HL-60 (cell line): Measurements from ENCODE around the gene FH.

ENCODE experiments used
- CTCF ChIP-seq: IDR thresholded peaks from one replicate; pipeline ENCODE4 v1.5.1; 2011; ENCODE audit warnings: low read length, control low read depth, inconsistent platforms; ENCODE audit not compliant: insufficient read depth
- GABPA ChIP-seq: IDR thresholded peaks from 2 replicates; pipeline ENCODE4 v1.6.1; 2012; ENCODE audit warnings: low read depth
- REST ChIP-seq: IDR thresholded peaks from 2 replicates; pipeline ENCODE4 v1.6.1; 2012; ENCODE audit warnings: low read depth; ENCODE audit not compliant: insufficient replicate concordance

GRCh38 chr1:241532864-241533263 is 13.3 kb upstream of the FH start:
- TF ChIP-seq CTCF (no peak), REST (no peak), GABPA (no peak)
